ENCODE results near the gene ANAPC1. TPM values are rescaled to one million over a fixed set of nuclear protein-coding genes. Genes with fewer than 3 reads are reported as not detected.
"Not testable (repeated sequence)": the region's sequence is repeated elsewhere in the genome, so short reads cannot be mapped to it uniquely, and the experiment has no call there.

ANAPC1 gene
- total and polyA plus RNA-seq, 7 donors = 6.5 to 42.4 (median 23.4) TPM

GRCh38 chr2:111919365-111919764 lies 35.4 kb upstream of the ANAPC1 start:
- Histone ChIP-seq H3K36me3 (peaks cover 0 to 9% (median 0%) of the 10 kb centered on the region in 4 donors), H3K4me1 (peaks cover 0 to 5% (median 0%) of the 10 kb centered on the region in 4 donors), H3K4me3 (no peak overlapping the region), H3K27ac (no peak overlapping the region), H3K27me3 (no peaks in the 10 kb centered on the region), H3K9me3 (no peaks in the 10 kb centered on the region)
- no peak for DNase-seq
- TF ChIP-seq POLR2A (IDR thresholded peaks at IDR 0.05) = no peak
- TF ChIP-seq CTCF (IDR thresholded peaks at IDR 0.05) = no peak
- TF ChIP-seq POLR2AphosphoS5 (IDR thresholded peaks at IDR 0.05) = no peak
- TF ChIP-seq EP300 (IDR thresholded peaks at IDR 0.05) = no peak
- intact Hi-C loops (cut with DNase I) = no loop called here
- WGBS, 2 donors = 69 to 76% methylated on average over 2 of the region's 2 CpGs

- peaks cover 0 to 5% (median 0%) of the 10 kb centered on the region in 4 donors for H3K4me1 ChIP-seq
- H3K4me3 ChIP-seq = no peak overlapping the region
- no peak overlapping the region for H3K27ac ChIP-seq
- no peaks in the 10 kb centered on the region for H3K9me3 ChIP-seq
- 91% methylated on average over 1 of the region's 1 CpG for WGBS, 2 donors
- no peak for DNase-seq
- no peaks in the 10 kb centered on the region for H3K27me3 ChIP-seq
- TF ChIP-seq POLR2AphosphoS5 (IDR thresholded peaks at IDR 0.05) (no peak), CTCF (IDR thresholded peaks at IDR 0.05) (no peak), EP300 (IDR thresholded peaks at IDR 0.05) (no peak), POLR2A (IDR thresholded peaks at IDR 0.05) (no peak)
- intact Hi-C loops (cut with DNase I) = no loop called here
- H3K36me3 ChIP-seq = peaks cover 0 to 9% (median 0%) of the 10 kb centered on the region in 4 donors
Measured at GRCh38 chr2:111918383-111918806, 34.4 kb upstream of the ANAPC1 start.

GRCh38 chr2:111917106-111917505 lies 33.1 kb upstream of the ANAPC1 start:
- Histone ChIP-seq H3K4me1 (peaks cover 0 to 5% (median 0%) of the 10 kb centered on the region in 4 donors), H3K27ac (no peak overlapping the region), H3K9me3 (no peaks in the 10 kb centered on the region), H3K27me3 (no peaks in the 10 kb centered on the region), H3K4me3 (no peak overlapping the region), H3K36me3 (peaks cover 0 to 9% (median 0%) of the 10 kb centered on the region in 4 donors)
- 80 to 89% methylated on average over 3 of the region's 3 CpGs for WGBS, 2 donors
- intact Hi-C loops (cut with DNase I) = no loop called here
- TF ChIP-seq CTCF (IDR thresholded peaks at IDR 0.05) = no peak
- no peak for TF ChIP-seq POLR2A (IDR thresholded peaks at IDR 0.05)
- no peak for TF ChIP-seq POLR2AphosphoS5 (IDR thresholded peaks at IDR 0.05)
- no peak for TF ChIP-seq EP300 (IDR thresholded peaks at IDR 0.05)
- DNase-seq = no peak

GRCh38 chr2:111912547-111912946 lies 28.6 kb upstream of the ANAPC1 start:
- no peak overlapping the region for H3K27ac ChIP-seq
- intact Hi-C loops (cut with DNase I) = no loop called here
- WGBS, 2 donors = 86 to 88% methylated on average over 2 of the region's 2 CpGs
- no peak for DNase-seq
- H3K4me3 ChIP-seq = no peak overlapping the region
- H3K4me1 ChIP-seq = peaks cover 0 to 34% (median 0%) of the 10 kb centered on the region in 4 donors
- peaks cover 0 to 9% (median 0%) of the 10 kb centered on the region in 4 donors for H3K36me3 ChIP-seq
- TF ChIP-seq POLR2A (IDR thresholded peaks at IDR 0.05) = no peak
- TF ChIP-seq CTCF (IDR thresholded peaks at IDR 0.05) = no peak
- TF ChIP-seq POLR2AphosphoS5 (IDR thresholded peaks at IDR 0.05) = no peak
- TF ChIP-seq EP300 (IDR thresholded peaks at IDR 0.05) = no peak
- no peaks in the 10 kb centered on the region for H3K27me3 ChIP-seq
- H3K9me3 ChIP-seq = no peaks in the 10 kb centered on the region

GRCh38 chr2:111911295-111911977 lies 27.4 kb upstream of the ANAPC1 start:
- H3K27ac ChIP-seq; H3K36me3 ChIP-seq; H3K27me3 ChIP-seq; DNase-seq; intact Hi-C loops (cut with DNase I); H3K4me3 ChIP-seq; H3K9me3 ChIP-seq: not testable (repeated sequence)
- H3K4me1 ChIP-seq = peaks cover 0 to 43% (median 0%) of the 10 kb centered on the region in 4 donors
- WGBS, 2 donors = 94 to 96% methylated on average over 7 of the region's 7 CpGs
